ENCODE results near the gene DCDC1. TPM values are rescaled to one million over a fixed set of nuclear protein-coding genes. Genes with fewer than 3 reads are reported as not detected.

DCDC1 gene
- total RNA-seq (1 to 10 TPM; 7.7 to 9.8 TPM), polyA plus RNA-seq (ENCODE audit: insufficient read length in 2 of 2) (1 to 10 TPM; 3.1 to 3.9 TPM)
- long read RNA-seq, donor 1 = 0 reads
- long read RNA-seq, donor 2 = 0 reads
- long read RNA-seq, donor 3 = 0 reads
- long read RNA-seq, donor 4 = 0 reads

GRCh38 chr11:31369348-31370329, at the start of gene DCDC1, which contains the start of gene DNAJC24:
Gene DCDC1 (minus strand): TSS chr11:31369739. CDS start chr11:31328280, 41,459 bp downstream.
Gene DNAJC24 (plus strand): TSS chr11:31369860. CDS start chr11:31370749, 889 bp downstream.
- DNase-seq (ENCODE audit: low read depth in 4 of 6, low spot score in 6 of 6) = peak; percentile 83 to 99 (median 94)
- peak within 1 kb of the TSS; percentile 92 for H3K27ac ChIP-seq (ENCODE audit: low read depth, low read length)
- no peaks in the 10 kb centered on the region for H3K27me3 ChIP-seq (ENCODE audit: control insufficient read depth, insufficient read depth, low read length)
- no peaks in the 10 kb centered on the region for H3K36me3 ChIP-seq (ENCODE audit: control insufficient read depth, insufficient read depth, low read length)
- under 1% methylated on average over 44 of the region's 53 CpGs for WGBS (ENCODE audit: insufficient coverage)
- H3K4me3 ChIP-seq (ENCODE audit: low read depth, low read length) = peak within 1 kb of the TSS; percentile 86
- no peaks in the 10 kb centered on the region for H3K9me3 ChIP-seq (ENCODE audit: control insufficient read depth, insufficient read depth, low read length)
- no peaks in the 10 kb centered on the region for H3K4me1 ChIP-seq (ENCODE audit: control insufficient read depth, insufficient read depth, low read length)

GRCh38 chr11:31419138-31419537, 49.6 kb upstream of the DCDC1 start:
- Histone ChIP-seq H3K27ac (ENCODE audit: low read depth, low read length) (no peak overlapping the region), H3K27me3 (ENCODE audit: control insufficient read depth, insufficient read depth, low read length) (no peaks in the 10 kb centered on the region), H3K4me1 (ENCODE audit: control insufficient read depth, insufficient read depth, low read length) (no peaks in the 10 kb centered on the region), H3K4me3 (ENCODE audit: low read depth, low read length) (no peak overlapping the region), H3K36me3 (ENCODE audit: control insufficient read depth, insufficient read depth, low read length) (no peaks in the 10 kb centered on the region), H3K9me3 (ENCODE audit: control insufficient read depth, insufficient read depth, low read length) (no peaks in the 10 kb centered on the region)
- DNase-seq (ENCODE audit: low read depth in 4 of 6, low spot score in 6 of 6) = no peak
- 59% methylated on average over 2 of the region's 3 CpGs for WGBS (ENCODE audit: insufficient coverage)

DNA sequence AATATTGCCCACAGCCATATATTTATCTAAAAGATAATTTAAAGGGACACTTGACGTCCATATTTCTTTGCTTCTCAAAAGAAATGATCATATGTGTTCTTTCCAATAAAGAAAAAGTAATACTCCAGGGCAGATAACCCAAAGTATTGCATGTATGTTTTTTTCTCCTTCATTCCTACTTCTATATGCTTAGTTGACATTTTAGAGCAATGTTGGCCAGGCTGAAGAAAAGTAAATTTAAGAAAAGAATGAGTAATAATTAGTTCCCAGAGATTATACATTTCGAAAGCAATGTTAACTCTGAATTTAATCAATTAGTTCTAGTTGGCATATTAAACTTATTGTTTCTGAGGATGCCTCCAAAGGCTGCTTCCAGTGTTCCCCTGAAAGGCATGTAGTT, 48.3 kb upstream of the DCDC1 start:
- DNase-seq (ENCODE audit: low read depth in 4 of 6, low spot score in 6 of 6) = no peak
- H3K27me3 ChIP-seq (ENCODE audit: control insufficient read depth, insufficient read depth, low read length) = no peaks in the 10 kb centered on the region
- H3K36me3 ChIP-seq (ENCODE audit: control insufficient read depth, insufficient read depth, low read length) = no peaks in the 10 kb centered on the region
- H3K4me3 ChIP-seq (ENCODE audit: low read depth, low read length) = no peak overlapping the region
- H3K4me1 ChIP-seq (ENCODE audit: control insufficient read depth, insufficient read depth, low read length) = no peaks in the 10 kb centered on the region
- no peak overlapping the region for H3K27ac ChIP-seq (ENCODE audit: low read depth, low read length)
- no CpG with 5 or more reads among the region's 2 CpGs for WGBS (ENCODE audit: insufficient coverage)
- no peaks in the 10 kb centered on the region for H3K9me3 ChIP-seq (ENCODE audit: control insufficient read depth, insufficient read depth, low read length)

- Histone ChIP-seq H3K4me3 (ENCODE audit: low read depth, low read length) (no peak overlapping the region), H3K27me3 (ENCODE audit: control insufficient read depth, insufficient read depth, low read length) (no peaks in the 10 kb centered on the region), H3K27ac (ENCODE audit: low read depth, low read length) (no peak overlapping the region), H3K4me1 (ENCODE audit: control insufficient read depth, insufficient read depth, low read length) (no peaks in the 10 kb centered on the region), H3K9me3 (ENCODE audit: control insufficient read depth, insufficient read depth, low read length) (no peaks in the 10 kb centered on the region), H3K36me3 (ENCODE audit: control insufficient read depth, insufficient read depth, low read length) (no peaks in the 10 kb centered on the region)
- no peak for DNase-seq (ENCODE audit: low read depth in 4 of 6, low spot score in 6 of 6)
- WGBS (ENCODE audit: insufficient coverage) = no CpG with 5 or more reads among the region's 1 CpG
Observed at GRCh38 chr11:31417357-31417756, 47.8 kb upstream of the DCDC1 start.

- no CpG with 5 or more reads among the region's 4 CpGs for WGBS (ENCODE audit: insufficient coverage)
- Histone ChIP-seq H3K27me3 (ENCODE audit: control insufficient read depth, insufficient read depth, low read length) (no peaks in the 10 kb centered on the region), H3K4me1 (ENCODE audit: control insufficient read depth, insufficient read depth, low read length) (no peaks in the 10 kb centered on the region), H3K4me3 (ENCODE audit: low read depth, low read length) (no peak overlapping the region), H3K36me3 (ENCODE audit: control insufficient read depth, insufficient read depth, low read length) (no peaks in the 10 kb centered on the region), H3K9me3 (ENCODE audit: control insufficient read depth, insufficient read depth, low read length) (no peaks in the 10 kb centered on the region), H3K27ac (ENCODE audit: low read depth, low read length) (no peak overlapping the region)
- DNase-seq (ENCODE audit: low read depth in 4 of 6, low spot score in 6 of 6) = no peak
Observed at GRCh38 chr11:31415435-31415834, 45.9 kb upstream of the DCDC1 start.

- Histone ChIP-seq H3K36me3 (ENCODE audit: control insufficient read depth, insufficient read depth, low read length) (no peaks in the 10 kb centered on the region), H3K4me1 (ENCODE audit: control insufficient read depth, insufficient read depth, low read length) (no peaks in the 10 kb centered on the region), H3K9me3 (ENCODE audit: control insufficient read depth, insufficient read depth, low read length) (no peaks in the 10 kb centered on the region), H3K27ac (ENCODE audit: low read depth, low read length) (no peak overlapping the region), H3K27me3 (ENCODE audit: control insufficient read depth, insufficient read depth, low read length) (no peaks in the 10 kb centered on the region), H3K4me3 (ENCODE audit: low read depth, low read length) (no peak overlapping the region)
- 100% methylated on average over 1 of the region's 3 CpGs for WGBS (ENCODE audit: insufficient coverage)
- DNase-seq (ENCODE audit: low read depth in 4 of 6, low spot score in 6 of 6) = no peak
Observed at GRCh38 chr11:31414338-31414737, 44.8 kb upstream of the DCDC1 start.

- Histone ChIP-seq H3K27ac (ENCODE audit: low read depth, low read length) (no peak overlapping the region), H3K4me1 (ENCODE audit: control insufficient read depth, insufficient read depth, low read length) (no peaks in the 10 kb centered on the region), H3K36me3 (ENCODE audit: control insufficient read depth, insufficient read depth, low read length) (no peaks in the 10 kb centered on the region), H3K4me3 (ENCODE audit: low read depth, low read length) (no peak overlapping the region), H3K27me3 (ENCODE audit: control insufficient read depth, insufficient read depth, low read length) (no peaks in the 10 kb centered on the region), H3K9me3 (ENCODE audit: control insufficient read depth, insufficient read depth, low read length) (no peaks in the 10 kb centered on the region)
- no peak for DNase-seq (ENCODE audit: low read depth in 4 of 6, low spot score in 6 of 6)
- 100% methylated on average over 1 of the region's 2 CpGs for WGBS (ENCODE audit: insufficient coverage)
Observed at GRCh38 chr11:31412946-31413345, 43.4 kb upstream of the DCDC1 start.

DNA sequence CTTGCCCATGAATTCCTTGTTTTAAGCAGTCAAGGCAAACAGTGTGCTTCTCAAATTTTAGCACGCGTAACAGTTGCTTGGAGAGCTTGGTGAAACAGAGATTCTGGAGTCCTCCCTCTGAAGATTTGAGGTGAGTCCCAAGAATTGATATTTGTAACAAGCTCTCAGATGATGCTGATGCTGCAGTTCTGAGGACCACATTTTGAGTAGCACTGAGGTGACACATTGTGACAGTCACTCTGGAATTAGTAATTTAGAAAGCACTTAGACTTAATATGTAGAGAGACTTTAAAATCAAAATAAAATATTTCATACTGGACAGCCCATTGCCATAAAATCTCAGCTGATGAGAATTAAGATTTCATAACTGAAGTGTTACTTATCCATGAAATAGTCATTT, 38.7 kb upstream of the DCDC1 start:
- DNase-seq (ENCODE audit: low read depth in 4 of 6, low spot score in 6 of 6) = no peak
- no peaks in the 10 kb centered on the region for H3K4me1 ChIP-seq (ENCODE audit: control insufficient read depth, insufficient read depth, low read length)
- no peaks in the 10 kb centered on the region for H3K36me3 ChIP-seq (ENCODE audit: control insufficient read depth, insufficient read depth, low read length)
- H3K27me3 ChIP-seq (ENCODE audit: control insufficient read depth, insufficient read depth, low read length) = no peaks in the 10 kb centered on the region
- no peak overlapping the region for H3K4me3 ChIP-seq (ENCODE audit: low read depth, low read length)
- H3K9me3 ChIP-seq (ENCODE audit: control insufficient read depth, insufficient read depth, low read length) = no peaks in the 10 kb centered on the region
- 93% methylated on average over 2 of the region's 2 CpGs for WGBS (ENCODE audit: insufficient coverage)
- no peak overlapping the region for H3K27ac ChIP-seq (ENCODE audit: low read depth, low read length)

DNA sequence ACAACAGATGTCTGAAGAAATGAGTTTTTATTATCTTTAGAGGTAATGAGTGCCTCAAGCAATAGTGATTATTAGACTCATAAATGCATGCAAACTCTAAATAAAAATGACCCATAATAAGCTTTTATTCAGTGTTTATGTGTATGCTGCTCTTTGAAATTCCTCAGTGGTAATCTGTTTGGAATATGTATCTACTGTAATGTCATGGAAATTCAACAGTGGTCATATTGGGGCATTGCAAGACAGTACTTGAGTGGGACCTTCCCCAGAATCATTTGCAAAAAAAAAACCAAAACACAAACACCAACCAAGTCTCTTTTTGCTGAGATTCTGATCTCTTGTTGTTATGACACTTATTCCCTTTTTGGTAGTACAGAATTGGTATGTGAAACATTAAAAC, 35.1 kb upstream of the DCDC1 start:
- Histone ChIP-seq H3K36me3 (ENCODE audit: control insufficient read depth, insufficient read depth, low read length) (no peaks in the 10 kb centered on the region), H3K9me3 (ENCODE audit: control insufficient read depth, insufficient read depth, low read length) (no peaks in the 10 kb centered on the region), H3K4me3 (ENCODE audit: low read depth, low read length) (no peak overlapping the region), H3K27me3 (ENCODE audit: control insufficient read depth, insufficient read depth, low read length) (no peaks in the 10 kb centered on the region), H3K4me1 (ENCODE audit: control insufficient read depth, insufficient read depth, low read length) (no peaks in the 10 kb centered on the region), H3K27ac (ENCODE audit: low read depth, low read length) (no peak overlapping the region)
- no peak for DNase-seq (ENCODE audit: low read depth in 4 of 6, low spot score in 6 of 6)
